ENCODE results near the gene COQ10A.

Gene COQ10A

DNA sequence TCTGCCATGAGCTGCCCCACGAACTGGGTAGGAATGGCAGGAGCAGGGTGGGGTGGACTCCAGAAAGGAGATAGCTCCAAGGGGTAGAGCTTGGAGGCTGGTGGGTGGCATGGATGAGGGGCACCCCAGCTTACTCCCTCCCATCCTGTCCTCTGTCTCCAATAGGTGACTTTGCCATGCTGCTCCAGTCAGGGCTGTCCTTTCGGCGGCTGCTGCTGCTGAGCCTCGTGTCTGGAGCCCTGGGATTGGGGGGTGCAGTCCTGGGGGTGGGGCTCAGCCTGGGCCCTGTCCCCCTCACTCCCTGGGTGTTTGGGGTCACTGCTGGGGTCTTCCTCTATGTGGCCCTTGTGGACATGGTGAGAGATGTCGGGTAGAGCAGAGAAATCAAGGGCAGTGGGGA lies 29.8 kb upstream of the COQ10A start:
- no peaks in the 10 kb centered on the region for H3K9me3 ChIP-seq (ENCODE audit: insufficient read depth, low read depth, low read length)
- no peaks in the 10 kb centered on the region for H3K27me3 ChIP-seq (ENCODE audit: insufficient read depth, low read length, poor library complexity, severe bottlenecking)
- H3K36me3 ChIP-seq (ENCODE audit: insufficient read depth, low read length) = peaks cover 15% of the 10 kb centered on the region; the same call in 1 of the 2 replicates
- H3K79me2 ChIP-seq (ENCODE audit: insufficient read depth, low read length) = no peaks in the 10 kb centered on the region
- H3K4me1 ChIP-seq (ENCODE audit: insufficient read depth, low read length, poor library complexity, severe bottlenecking) = no peaks in the 10 kb centered on the region
- H3K4me2 ChIP-seq (ENCODE audit: low read depth, low read length, poor library complexity, severe bottlenecking) = no peak overlapping the region
- TF ChIP-seq EZH2phosphoT487 (IDR thresholded peaks at IDR 0.05; ENCODE audit: borderline replicate concordance) = no peak
- TF ChIP-seq, protein P1, sequence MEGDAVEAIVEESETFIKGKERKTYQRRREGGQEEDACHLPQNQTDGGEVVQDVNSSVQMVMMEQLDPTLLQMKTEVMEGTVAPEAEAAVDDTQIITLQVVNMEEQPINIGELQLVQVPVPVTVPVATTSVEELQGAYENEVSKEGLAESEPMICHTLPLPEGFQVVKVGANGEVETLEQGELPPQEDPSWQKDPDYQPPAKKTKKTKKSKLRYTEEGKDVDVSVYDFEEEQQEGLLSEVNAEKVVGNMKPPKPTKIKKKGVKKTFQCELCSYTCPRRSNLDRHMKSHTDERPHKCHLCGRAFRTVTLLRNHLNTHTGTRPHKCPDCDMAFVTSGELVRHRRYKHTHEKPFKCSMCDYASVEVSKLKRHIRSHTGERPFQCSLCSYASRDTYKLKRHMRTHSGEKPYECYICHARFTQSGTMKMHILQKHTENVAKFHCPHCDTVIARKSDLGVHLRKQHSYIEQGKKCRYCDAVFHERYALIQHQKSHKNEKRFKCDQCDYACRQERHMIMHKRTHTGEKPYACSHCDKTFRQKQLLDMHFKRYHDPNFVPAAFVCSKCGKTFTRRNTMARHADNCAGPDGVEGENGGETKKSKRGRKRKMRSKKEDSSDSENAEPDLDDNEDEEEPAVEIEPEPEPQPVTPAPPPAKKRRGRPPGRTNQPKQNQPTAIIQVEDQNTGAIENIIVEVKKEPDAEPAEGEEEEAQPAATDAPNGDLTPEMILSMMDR (conservative IDR thresholded peaks at IDR 0.05; ENCODE audit: low read length) = no peak
- no peaks in the 10 kb centered on the region for H3K9me2 ChIP-seq (replicated peaks; ENCODE audit: low read depth, low read length)
- H3K4me3 ChIP-seq (ENCODE audit: low read length, poor library complexity, severe bottlenecking) = no peak overlapping the region
- H2AFZ ChIP-seq (ENCODE audit: low read length) = no peak overlapping the region
- no peak overlapping the region for H3K9ac ChIP-seq (ENCODE audit: low read depth, low read length, poor library complexity, severe bottlenecking)
- no peaks in the 10 kb centered on the region for H3F3A ChIP-seq (ENCODE audit: low read depth)
- H4K20me1 ChIP-seq (ENCODE audit: insufficient read depth, low read length, poor library complexity, severe bottlenecking) = no peaks in the 10 kb centered on the region

DNA sequence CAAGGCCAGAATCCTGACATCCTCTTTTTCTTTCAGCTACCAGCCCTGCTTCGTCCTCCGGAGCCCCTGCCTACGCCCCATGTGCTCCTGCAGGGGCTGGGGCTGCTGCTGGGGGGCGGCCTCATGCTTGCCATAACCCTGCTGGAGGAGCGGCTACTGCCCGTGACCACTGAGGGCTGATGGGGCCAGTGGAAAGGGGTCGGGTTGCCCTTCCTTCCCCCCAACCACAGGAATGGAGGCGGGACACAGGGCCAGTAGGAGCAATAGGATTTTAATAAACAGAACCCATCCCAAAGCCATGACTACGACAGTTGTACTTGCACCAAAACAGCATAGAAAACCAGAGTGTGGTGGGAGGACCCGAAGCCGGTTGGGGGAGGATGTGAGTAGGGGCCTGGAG lies 29.2 kb upstream of the COQ10A start:
- Histone ChIP-seq H3K9me3 (ENCODE audit: insufficient read depth, low read depth, low read length) (no peaks in the 10 kb centered on the region), H3K4me2 (ENCODE audit: low read depth, low read length, poor library complexity, severe bottlenecking) (no peak overlapping the region), H3K9ac (ENCODE audit: low read depth, low read length, poor library complexity, severe bottlenecking) (no peak overlapping the region), H3K79me2 (ENCODE audit: insufficient read depth, low read length) (no peaks in the 10 kb centered on the region), H3K4me1 (ENCODE audit: insufficient read depth, low read length, poor library complexity, severe bottlenecking) (no peaks in the 10 kb centered on the region), H3F3A (ENCODE audit: low read depth) (no peaks in the 10 kb centered on the region), H3K36me3 (ENCODE audit: insufficient read depth, low read length) (peaks cover 20% of the 10 kb centered on the region; the same call in 1 of the 2 replicates), H3K27me3 (ENCODE audit: insufficient read depth, low read length, poor library complexity, severe bottlenecking) (no peaks in the 10 kb centered on the region), H2AFZ (ENCODE audit: low read length) (no peak overlapping the region), H3K4me3 (ENCODE audit: low read length, poor library complexity, severe bottlenecking) (no peak overlapping the region), H3K9me2 (replicated peaks; ENCODE audit: low read depth, low read length) (no peaks in the 10 kb centered on the region), H4K20me1 (ENCODE audit: insufficient read depth, low read length, poor library complexity, severe bottlenecking) (no peaks in the 10 kb centered on the region)
- TF ChIP-seq, protein P1 (conservative IDR thresholded peaks at IDR 0.05; ENCODE audit: low read length) = no peak
- TF ChIP-seq EZH2phosphoT487 (IDR thresholded peaks at IDR 0.05; ENCODE audit: borderline replicate concordance) = no peak

DNA sequence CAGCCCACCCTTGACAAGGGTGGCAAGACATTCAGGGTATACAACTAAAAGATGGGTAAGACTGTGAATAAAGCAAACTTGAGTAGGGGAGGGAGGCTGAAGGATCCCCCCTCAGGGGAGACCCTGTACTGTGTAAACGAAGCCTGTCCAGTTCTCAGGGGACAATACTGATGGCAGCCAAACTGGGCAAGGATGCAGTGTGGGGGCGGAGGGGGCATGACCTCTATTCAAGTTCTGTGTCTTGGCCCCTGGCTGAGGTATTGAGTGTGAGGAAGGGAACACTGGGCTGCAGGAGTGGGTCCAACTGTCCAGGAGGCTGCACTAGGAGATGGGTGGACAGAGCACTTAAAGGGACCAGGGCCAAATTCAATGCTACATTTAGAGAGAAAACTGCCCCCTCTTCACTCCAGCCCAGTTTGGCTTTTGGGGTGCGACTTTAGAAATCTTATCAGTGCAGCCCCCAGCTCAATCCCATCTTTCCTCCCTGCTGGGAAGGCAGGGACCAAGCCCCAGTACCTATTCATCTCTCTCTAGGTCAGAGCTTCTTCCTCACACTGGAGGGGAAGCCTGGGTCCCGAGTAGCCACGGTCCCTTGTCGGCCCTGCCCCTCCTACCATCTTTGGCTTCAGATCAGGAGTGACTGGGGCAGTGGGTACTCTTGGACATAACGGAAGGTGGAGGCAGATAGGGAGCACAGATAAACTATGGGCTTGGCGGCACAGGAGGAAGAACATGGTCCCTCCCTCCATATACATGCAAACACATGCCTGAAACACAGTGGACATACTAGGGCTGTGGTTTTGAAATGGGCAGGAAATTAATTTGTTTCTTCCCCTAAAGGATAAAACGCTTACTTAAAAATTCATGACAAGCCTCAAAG lies 25.1 kb upstream of the COQ10A start:
- Histone ChIP-seq H3K4me2 (ENCODE audit: low read depth, low read length, poor library complexity, severe bottlenecking) (no peak overlapping the region), H3K36me3 (ENCODE audit: insufficient read depth, low read length) (peaks cover 49% of the 10 kb centered on the region; the same call in 1 of the 2 replicates), H3K9me3 (ENCODE audit: insufficient read depth, low read depth, low read length) (no peaks in the 10 kb centered on the region), H4K20me1 (ENCODE audit: insufficient read depth, low read length, poor library complexity, severe bottlenecking) (no peaks in the 10 kb centered on the region), H3F3A (ENCODE audit: low read depth) (no peaks in the 10 kb centered on the region), H3K9me2 (replicated peaks; ENCODE audit: low read depth, low read length) (no peaks in the 10 kb centered on the region), H3K9ac (ENCODE audit: low read depth, low read length, poor library complexity, severe bottlenecking) (no peak overlapping the region), H2AFZ (ENCODE audit: low read length) (no peak overlapping the region), H3K79me2 (ENCODE audit: insufficient read depth, low read length) (no peaks in the 10 kb centered on the region), H3K4me3 (ENCODE audit: low read length, poor library complexity, severe bottlenecking) (no peak overlapping the region), H3K4me1 (ENCODE audit: insufficient read depth, low read length, poor library complexity, severe bottlenecking) (no peaks in the 10 kb centered on the region), H3K27me3 (ENCODE audit: insufficient read depth, low read length, poor library complexity, severe bottlenecking) (no peaks in the 10 kb centered on the region)
- no peak for TF ChIP-seq EZH2phosphoT487 (IDR thresholded peaks at IDR 0.05; ENCODE audit: borderline replicate concordance)
- TF ChIP-seq, protein P1 (conservative IDR thresholded peaks at IDR 0.05; ENCODE audit: low read length) = no peak

Data from Loucy (cell line).